GM18498 (cell line): ENCODE results near the gene SPIRE2.
"Not testable (repeated sequence)": the region's sequence is repeated elsewhere in the genome, so short reads cannot be mapped to it uniquely, and the experiment has no call there.

Experiments used
- ATAC-seq: cut with Tn5 transposase; IDR thresholded peaks from one replicate; pipeline ENCODE4 v1.9.1; 2021; ENCODE audit warnings: mild to moderate bottlenecking, moderate library complexity; ENCODE audit not compliant: unreplicated experiment

The SPIRE2 gene

DNA sequence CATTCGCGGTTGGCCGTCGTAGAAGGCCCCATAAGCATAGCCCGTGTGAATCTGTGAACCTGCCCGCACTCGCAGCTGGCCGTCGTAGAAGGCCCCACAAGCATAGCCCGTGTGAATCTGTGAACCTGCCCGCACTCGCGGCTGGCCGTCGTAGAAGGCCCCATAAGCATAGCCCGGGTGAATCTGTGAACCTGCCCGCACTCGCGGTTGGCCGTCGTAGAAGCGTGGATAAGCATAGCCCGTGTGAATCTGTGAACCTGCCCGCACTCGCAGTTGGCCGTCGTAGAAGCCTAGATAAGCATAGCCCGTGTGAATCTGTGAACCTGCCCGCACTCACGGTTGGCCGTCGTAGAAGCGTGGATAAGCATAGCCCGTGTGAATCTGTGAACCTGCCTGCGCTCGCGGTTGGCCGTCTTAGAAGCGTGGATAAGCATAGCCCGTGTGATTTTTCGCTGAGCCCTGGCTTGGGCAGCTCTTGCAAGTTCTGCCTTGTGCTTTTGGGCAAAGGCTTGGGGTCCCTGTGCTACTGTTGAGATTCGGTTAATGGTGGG lies 6.6 kb downstream of the SPIRE2 start:
- not testable (repeated sequence) for ATAC-seq

DNA sequence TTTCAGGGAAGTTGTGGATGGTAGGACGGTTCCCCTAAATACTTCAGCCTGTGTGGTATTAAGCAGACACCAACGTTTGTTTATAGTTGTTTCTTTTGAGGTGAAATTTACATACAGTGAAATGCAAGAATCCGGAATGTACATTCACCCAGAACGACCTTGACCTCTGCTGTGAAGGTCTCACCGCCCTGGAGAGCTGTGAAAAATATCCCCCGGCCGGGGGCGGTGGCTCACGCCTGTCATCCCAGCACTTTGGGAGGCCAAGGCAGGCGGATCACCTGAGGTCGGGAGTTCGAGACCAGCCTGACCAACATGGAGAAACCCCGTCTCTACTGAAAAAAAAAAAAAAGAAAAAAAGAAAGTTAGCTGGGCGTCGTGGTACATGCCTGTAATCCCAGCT lies 8.2 kb downstream of the SPIRE2 start:
- not testable (repeated sequence) for ATAC-seq

DNA sequence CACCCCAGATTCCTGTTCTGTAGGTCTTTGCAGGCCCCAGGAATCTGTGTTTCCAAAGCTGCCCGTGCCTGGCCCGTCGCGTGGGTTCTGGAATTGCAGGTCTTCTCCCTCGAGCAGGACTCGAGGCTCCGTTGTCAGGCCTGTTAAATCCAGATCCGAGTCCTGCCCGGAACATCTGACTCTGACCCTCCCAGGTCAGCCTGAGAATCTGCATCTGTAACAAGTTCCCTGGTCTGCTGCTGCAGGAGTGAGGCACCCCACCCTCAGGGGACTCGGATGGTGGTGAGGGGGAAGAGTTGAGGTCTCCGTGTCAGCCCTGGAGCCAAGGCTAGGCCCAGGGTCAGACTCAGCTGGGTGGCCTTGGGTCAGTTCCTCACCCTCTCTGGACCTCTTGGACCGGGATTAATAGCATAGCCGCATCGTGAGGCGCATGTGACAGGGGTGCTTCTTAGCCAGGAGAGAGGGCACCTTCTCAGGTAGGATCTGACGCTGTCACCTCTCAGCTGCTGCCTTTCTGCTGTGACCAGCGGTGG lies 8.8 kb downstream of the SPIRE2 start:
- ATAC-seq, result no peak

DNA sequence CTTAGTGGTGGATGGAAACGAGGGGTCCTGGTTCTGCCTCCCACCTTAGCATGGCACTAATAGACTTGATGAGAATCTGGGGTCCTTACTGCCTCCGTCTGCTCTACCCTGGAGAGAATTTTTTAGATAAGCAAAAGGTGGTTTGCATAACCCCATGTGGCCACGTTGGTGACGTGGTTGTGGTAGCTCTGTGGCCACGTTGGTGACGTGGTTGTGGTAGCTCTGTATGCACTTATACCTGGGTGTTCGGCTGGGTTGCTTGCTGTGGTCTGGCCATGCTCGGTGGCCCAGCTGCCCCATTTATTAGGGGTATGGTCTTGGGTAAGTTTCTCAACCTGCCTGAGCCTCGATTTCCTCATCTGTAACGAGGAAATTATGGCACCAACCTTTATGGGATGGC lies 13.0 kb downstream of the SPIRE2 start:
- no peak for ATAC-seq

DNA sequence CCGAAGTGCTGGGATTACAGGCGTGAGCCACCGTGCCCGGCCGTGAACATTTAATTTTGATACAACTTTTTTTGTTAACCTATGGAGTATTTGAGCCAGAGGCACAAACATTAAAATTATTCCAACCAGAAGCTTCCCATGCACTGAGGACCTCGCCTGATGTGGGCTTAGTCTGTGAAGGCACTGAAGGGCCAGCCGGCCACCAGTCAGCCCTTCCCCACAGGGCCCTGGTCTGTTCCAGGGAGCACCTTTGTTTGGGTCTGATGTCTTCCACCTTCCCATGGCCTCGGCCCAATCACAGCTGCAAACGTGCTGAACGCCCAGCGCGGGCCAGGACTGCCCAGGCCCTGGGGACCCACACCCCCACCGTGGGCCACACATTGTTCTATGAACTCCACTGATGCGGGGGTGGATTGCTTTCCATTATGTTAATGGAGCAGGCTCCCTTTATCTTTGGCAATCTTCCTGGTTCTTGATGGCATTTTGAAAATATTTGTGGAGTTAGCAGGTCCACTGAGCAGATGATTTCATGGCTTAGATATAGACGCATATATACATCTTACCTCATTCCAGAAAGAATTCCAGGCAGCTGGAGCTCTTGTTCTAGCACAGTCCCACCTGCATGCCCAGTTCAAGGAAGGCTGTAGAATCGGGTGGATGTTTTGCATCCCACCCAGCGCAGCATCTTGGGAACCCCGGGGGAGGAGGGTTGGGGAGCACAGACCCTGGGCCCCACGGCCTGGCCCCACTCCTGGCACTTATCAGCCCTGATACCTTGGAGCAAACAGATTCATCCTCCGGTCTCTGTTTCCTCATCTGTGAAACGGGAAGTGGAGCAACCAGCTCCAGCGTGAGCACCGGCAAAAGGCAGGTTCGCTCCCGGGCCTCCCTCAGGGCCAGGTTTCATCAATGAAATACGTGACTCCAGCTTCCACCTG lies 14.5 kb downstream of the SPIRE2 start:
- ATAC-seq, result no peak

DNA sequence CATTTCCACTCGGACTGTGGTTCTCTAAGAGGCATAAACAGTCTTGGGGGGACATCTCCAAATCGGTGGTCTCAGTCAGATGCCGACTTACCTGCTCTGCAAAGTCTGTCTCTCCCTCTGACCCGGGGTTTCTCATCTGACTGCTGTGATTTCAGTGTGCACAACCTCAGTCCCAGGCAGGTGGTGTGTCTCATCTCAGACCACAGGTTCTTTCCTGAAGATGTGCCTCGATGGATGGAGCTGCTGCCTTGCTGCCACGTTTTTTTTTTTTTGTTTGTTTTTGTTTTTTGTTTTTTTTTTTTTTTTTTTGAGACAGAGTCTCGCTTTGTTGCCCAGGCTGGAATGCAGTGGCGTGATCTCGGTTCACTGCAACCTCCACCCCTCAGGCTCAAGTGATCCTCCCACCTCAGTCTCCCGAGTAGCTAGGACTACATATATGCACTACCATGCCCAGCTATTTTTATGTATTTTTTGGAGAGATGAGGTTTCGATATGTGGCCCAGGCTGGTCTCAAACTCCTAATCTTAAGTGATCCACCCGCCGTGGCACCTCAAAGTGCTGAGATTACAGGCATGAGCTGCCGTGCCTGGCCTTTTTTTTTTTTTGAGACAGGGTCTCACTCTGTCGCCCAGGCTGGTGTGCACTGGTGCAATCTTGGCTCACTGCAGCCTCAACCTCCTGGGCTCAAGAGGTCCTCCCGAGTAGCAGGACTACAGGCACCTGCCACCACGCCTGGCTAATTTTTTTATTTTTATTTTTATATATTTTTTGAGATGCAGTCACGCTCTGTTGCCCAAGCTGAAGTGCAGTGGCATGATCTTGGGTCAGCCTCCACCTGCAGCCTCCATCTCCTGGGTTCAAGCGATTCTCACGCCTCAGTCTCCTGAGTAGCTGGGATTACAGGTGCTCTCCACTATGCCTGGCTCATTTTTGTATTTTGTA lies 15.4 kb downstream of the SPIRE2 start:
- no peak for ATAC-seq

DNA sequence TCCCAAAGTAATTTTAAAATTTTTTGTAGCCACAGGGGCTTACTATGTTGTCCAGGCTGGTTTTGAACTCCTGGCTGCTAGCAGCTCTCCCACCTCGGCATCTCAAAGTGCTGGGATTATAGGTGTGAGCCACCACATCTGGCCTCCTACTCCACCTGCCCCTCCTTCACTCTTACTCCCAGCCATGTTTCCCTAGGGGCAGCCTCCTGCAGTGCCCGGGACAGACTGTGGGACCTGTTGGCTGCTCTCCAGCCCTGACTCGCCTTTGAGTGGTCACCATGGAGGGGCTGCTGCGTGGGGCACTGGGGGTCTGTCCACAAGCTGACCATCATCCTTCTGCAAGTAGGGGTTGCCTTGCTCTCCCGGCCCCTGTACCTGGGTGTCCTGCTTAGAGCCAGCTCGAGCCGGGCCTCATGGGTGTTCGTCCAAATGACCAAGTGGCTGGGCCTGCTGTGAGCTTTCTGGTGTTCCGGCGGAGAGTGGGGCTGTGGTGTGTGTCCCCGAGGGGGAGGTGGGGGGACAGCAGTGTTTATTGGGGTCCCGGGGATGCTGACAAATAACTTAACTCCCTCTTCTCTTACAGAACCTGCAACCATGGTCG lies 16.6 kb downstream of the SPIRE2 start:
- no peak for ATAC-seq

DNA sequence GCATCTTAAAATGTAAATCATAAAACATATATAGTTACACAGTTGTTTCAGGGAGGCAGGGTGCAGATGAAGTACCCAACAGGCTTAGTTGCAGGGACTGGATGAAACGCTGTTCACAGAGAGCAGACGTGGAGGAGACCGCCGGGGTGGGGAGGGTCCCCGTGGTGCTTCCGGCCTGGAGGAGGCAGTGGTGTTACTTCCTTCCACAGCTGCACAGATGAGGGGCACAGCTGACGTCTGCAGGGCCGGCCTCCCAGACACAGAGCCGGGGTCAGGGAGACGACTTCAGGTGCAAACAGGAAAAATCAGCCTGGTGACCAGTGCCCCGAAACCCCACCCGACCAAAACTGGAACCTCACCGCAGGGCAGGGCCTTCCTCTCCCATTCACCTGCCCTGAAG lies 17.1 kb downstream of the SPIRE2 start:
- no peak for ATAC-seq

DNA sequence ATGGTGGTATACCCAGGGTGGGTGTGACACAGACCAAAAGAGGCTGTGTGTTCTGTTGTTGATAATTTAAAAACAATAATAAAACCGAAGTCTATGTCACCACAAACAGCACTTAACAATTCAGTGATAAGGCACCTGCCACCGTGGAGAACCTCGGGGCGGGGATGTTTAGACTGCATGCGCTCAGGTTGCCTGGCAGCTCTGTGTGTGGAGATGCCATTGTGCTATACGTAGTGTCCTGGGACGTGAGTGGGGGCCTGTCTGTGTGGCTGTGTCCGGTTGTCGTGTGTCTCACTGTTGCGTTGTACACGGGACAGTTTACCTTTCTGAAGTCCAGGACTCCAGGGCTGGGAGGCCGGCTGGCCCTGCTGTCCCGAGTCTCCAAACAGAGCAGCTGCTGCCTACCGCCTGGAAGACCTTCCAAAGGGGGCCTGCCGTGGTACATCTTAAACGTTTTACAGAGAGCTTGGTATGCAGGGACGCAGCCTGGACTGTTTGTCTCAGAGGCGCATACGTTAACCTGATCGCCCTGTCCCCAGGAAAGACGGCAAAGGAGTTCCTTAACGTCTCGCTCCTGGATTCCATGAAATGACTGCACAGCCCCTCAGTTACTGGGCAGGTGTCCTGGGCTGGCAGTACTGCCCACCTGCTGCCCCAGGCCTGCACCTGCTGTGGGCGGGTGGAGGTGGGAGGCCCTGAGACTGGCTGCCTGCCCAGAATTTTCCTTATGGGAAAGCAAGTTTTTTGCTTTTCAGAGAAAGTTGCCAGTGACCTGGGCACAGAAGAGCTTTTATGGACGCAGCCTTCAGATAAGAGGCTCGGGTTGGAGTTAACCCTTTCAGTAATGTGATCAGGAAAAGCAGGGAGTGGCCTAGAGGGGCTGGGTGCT lies 19.0 kb downstream of the SPIRE2 start:
- no peak for ATAC-seq

DNA sequence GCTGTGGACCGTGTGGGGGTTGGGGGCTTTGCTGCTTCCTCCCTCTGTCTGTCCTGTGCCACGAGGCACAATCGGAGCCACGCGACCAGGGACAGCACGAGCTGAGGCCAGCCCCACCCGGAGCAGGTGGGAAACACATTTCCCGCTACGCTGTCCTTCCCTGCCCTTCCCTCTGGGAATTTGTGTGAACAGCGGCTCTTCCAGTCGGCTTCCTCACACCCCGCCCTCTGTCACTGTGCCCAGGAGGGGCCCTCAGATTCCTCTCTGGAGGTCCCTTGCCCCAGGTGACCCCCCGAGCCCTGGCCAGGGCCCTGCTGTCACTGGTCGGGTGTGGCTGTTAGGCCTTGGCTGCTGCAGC lies 19.6 kb downstream of the SPIRE2 start:
- no peak for ATAC-seq

DNA sequence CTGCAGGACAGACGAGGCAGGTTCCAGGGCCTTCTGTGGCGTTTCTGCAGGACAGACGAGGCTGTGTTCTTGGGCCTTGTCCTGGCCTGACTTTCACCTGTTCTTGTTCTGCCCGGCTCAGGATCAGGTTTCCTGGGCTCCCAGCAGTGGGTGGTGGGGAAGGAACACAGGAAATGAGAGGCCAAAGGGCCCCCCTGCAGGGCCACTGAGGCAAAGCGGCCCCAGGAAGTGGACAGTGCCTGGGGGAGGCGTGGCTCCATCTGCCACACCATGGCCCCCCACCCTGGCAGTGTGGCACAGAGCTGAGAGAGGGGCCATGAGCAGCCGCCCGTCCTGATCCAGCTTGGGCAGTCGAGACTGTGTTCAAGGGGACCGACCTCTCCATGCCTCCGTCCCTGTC lies 20.7 kb downstream of the SPIRE2 start:
- no peak for ATAC-seq

DNA sequence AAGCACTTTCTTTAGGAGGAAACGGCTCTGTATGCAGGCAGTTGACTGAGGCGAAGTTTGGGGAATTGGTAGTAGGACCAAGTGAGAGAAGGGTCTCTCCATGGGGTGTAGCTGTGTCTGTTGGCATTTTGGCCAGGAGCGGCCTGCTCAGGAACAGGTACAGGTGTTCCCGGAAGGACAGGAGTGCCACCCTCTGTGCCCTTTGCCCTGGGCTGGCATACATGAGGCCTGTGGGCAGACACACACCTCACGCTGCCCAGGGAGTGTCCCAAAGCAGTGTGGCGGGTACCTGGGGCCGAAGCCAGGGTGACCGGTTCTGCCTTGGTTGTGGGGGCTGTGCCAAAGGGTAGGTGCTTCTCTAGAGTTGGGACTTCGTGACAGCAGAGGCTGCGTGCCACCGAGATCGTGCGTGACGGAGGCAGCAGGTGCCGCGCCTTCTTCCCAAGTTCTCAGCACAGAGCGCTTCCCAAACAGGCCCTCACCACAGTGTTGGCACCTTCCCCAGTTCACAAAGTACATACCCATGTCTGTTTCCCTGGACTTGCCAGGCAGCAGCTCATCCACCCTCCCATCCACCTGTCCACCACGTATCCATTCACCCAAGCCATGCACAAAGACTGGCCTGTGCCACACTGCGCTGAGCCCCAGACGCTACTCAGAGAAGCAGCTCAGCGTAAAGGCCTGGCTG lies 25.2 kb downstream of the SPIRE2 start:
- no peak for ATAC-seq

DNA sequence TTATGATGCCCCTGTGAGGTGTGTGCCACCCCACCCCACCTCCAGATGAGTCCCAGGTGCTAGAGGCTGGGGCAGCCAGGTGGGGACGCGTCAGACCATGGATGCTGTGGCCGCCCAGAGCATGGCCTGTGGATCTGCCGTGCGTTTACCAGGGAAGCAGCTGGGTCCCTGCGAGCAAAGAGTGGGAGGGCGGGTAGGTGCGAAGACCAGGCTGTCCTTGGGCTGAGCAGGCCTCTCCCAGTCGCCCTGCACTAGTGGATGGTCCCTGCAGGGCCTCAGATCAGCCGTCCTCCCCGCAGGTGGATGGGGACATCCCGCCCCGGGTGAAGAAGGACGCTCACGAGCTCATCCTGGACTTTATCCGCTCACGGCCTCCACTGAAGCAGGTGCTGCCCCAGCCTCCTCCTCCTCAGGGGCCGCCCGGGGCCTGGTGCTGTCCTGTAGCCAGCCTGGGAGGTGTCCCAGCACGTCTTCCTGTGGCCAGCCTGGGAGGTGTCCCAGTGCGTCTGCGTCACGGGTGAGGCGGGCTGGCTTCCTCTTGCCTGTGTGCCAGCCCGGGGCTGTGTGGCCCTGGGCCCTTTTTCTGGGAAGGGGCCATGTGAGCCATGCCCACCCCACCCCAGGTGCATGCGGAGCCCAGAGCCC lies 27.1 kb downstream of the SPIRE2 start:
- ATAC-seq, result no peak

DNA sequence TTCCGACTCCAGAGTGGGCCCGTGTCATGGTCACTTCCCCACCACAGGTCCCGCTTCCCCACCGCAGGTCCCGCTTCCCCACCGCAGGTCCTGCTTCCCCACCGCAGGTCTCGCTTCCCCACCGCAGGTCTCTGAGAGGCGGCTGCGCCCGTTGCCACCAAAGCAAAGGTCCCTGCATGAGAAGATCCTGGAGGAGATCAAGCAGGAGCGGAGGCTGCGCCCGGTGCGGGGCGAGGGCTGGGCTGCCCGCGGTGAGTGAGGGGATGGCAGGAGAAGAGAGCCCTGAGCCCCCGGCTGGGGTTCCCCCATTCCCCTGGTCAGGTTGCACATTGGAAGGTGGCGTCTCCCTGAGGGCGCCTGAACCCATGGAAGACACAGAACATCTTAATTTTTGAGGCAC lies 27.7 kb downstream of the SPIRE2 start:
- no peak for ATAC-seq

DNA sequence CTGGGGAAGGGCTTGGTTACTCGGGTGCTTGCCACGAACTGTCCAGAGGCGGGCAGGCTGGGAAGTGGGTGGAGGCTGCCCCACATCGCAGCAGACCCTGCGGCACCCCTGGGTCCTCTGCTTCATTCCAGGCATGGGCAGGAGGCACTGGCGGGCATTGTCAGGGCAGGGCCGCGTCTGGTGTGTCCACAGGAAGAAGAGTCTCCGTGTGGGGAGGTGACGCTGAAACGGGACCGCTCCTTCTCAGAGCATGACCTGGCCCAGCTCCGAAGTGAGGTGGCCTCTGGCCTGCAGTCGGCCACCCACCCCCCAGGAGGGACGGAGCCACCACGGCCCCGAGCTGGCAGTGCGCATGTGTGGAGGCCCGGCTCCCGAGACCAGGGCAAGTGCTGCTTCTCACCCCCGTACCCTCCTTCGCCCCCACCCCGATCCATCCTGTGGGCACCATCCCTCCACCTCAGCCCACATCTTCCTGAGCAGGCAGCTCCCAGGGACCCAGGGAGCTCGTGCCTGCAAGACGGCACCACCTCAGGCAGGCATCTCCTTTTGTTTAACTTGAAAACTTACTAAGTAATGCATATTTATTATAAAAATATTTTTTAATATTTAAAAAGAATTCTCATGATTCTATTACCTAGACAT lies 30.8 kb downstream of the SPIRE2 start:
- no peak for ATAC-seq

DNA sequence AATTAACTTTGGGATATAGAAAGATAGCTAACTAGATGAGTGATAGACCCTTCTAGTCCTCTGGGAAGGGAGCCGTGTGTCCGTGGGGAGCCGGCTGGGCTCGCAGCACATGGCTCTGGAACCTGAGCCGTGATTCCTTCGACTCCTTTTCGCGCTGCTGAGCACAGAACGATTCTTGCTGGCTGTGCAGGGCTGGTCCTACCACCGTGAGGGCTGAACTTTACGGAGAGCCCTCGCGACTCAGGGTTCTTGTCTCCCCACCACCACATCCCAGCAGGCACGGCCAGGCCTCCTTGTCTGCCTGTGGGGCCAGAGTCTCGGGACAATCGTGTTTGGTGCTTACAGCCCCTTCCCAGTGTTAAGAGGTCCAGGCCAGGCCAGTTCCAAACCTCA lies 31.3 kb downstream of the SPIRE2 start:
- no peak for ATAC-seq

DNA sequence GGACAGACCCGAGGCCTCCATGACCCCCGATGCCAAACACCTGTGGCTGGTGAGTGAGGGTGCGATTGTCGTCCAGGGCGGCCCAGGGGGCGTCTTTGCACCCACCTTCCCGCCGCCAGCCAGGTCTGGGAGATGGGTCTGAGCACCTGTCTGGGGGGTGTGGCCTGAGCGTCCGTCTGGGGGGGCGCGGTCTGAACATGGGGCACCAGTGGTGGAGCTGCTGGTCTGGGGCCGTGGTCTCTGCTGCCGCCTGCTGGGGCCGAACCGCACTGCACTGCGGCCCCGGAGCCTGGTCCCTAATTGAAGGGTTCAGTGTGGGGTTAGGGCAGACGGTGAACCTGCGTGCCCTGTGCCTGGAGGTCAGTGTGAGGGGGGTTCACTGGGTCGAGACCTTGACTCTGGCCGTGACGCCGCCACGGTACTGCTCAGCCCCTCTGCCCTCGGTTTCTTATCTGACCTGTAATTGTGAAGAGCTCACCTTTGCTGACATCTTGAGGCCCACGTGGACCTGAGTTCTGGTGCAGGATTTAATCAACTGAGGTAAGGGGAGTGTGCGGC lies 32.6 kb downstream of the SPIRE2 start:
- ATAC-seq, result no peak

DNA sequence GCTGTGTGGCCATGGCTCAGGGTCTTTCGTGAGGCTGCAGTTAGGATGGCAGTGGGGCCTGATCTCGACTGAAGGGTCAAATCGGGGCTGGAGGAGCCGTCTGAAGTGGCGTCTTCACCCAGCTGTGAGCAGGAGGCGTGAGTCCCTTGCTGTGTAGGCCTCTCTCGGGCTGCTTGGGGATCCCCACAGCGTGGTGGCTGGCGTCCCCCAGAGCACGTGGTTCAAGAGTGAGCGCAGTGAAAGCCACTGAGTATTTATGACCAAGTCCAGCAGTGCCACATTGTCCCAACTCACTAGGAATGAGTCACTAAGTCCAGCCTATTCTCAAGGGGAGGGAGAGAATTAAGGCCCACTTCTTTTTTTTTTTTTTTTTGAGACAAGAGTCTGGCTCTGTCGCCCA lies 33.4 kb downstream of the SPIRE2 start:
- no peak for ATAC-seq
